H1 (cell line): ENCODE measurements around the gene POLR2F. TPM values are rescaled to one million over a fixed set of nuclear protein-coding genes. Genes with fewer than 3 reads are reported as not detected.

Experiments
- CTCF ChIA-PET: fragments of 300-600 bp; sonication (Branson Sonifier 250); formaldehyde crosslinking; loops from one replicate; lab custom pipeline; 2021; ENCODE audit not compliant: partially characterized antibody; lab: Charles Lee
- POLR2A ChIA-PET: fragments of 300-600 bp; sonication (Branson Sonifier 250); formaldehyde crosslinking; loops from one replicate; lab custom pipeline; 2021; ENCODE audit warnings: inconsistent platforms; ENCODE audit not compliant: partially characterized antibody; lab: Charles Lee
- DNase-seq, 2 experiments: peaks; one replicate each; pipeline versions ENCODE4 v3.0.0 to v3.0.0-alpha.2; 2010 to 2022; ENCODE audit warnings: low spot score in 2 of 2, low read depth in 1 of 2, mixed read lengths in 1 of 2
- FAIRE-seq: peaks from 2 replicates; lab custom pipeline; 2011; peaks lifted over from hg19 to GRCh38; lab: Jason Lieb, UNC
- H2AFZ ChIP-seq: 2 replicates; pipeline ENCODE4 v1.8.1; 2012; ENCODE audit warnings: low read length, inconsistent platforms
- H2AK5ac ChIP-seq: 2 replicates; pipeline ENCODE4 v1.6.1; 2013; ENCODE audit warnings: low read depth, low read length
- H2BK120ac ChIP-seq: replicated peaks from 2 replicates; pipeline ENCODE3; 2013; ENCODE audit warnings: low read depth, low read length, inconsistent platforms
- H2BK12ac ChIP-seq: 2 replicates; pipeline ENCODE4 v1.6.1; 2013; ENCODE audit warnings: low read depth, low read length
- H2BK15ac ChIP-seq: 2 replicates; pipeline ENCODE4 v1.6.1; 2013; ENCODE audit warnings: low read length
- H2BK20ac ChIP-seq: 2 replicates; pipeline ENCODE4 v1.6.1; 2013; ENCODE audit warnings: low read length
- H2BK5ac ChIP-seq: 2 replicates; pipeline ENCODE4 v1.6.1; 2013; ENCODE audit warnings: low read depth, low read length
- H3K14ac ChIP-seq: 2 replicates; pipeline ENCODE4 v1.6.1; 2013; ENCODE audit warnings: inconsistent platforms; ENCODE audit not compliant: insufficient read length
- H3K18ac ChIP-seq: 2 replicates; pipeline ENCODE4 v1.6.1; 2013; ENCODE audit warnings: low read length; ENCODE audit errors: extremely low read depth
- H3K23ac ChIP-seq: 2 replicates; pipeline ENCODE4 v1.6.1; 2013; ENCODE audit warnings: inconsistent platforms; ENCODE audit not compliant: insufficient read length
- H3K23me2 ChIP-seq: 2 replicates; pipeline ENCODE4 v1.6.1; 2013; ENCODE audit warnings: low read depth, low read length
- H3K27ac ChIP-seq: 2 replicates; pipeline ENCODE4 v1.6.1; 2011; ENCODE audit warnings: low read depth, low read length, inconsistent platforms
- H3K27me3 ChIP-seq, 4 experiments: replicated peaks in 1 of 4; 1 replicate in 1 of 4; 2 replicates in 3 of 4; pipeline versions ENCODE4 v1.6.1 to v1.8.1; 2011 to 2013; ENCODE audit warnings: low read length in 3 of 4, mild to moderate bottlenecking in 3 of 4, inconsistent platforms in 2 of 4, mixed read lengths in 2 of 4, moderate library complexity in 1 of 4; ENCODE audit not compliant: control insufficient read depth in 3 of 4, insufficient read depth in 3 of 4; ENCODE audit errors: extremely low read depth in 1 of 4
- H3K36me3 ChIP-seq, 4 experiments: 2 replicates each; pipeline versions ENCODE4 v1.6.1 to v1.8.1; 2011 to 2013; ENCODE audit warnings: mild to moderate bottlenecking in 4 of 4, low read length in 3 of 4, moderate library complexity in 2 of 4, control low read depth in 1 of 4, inconsistent platforms in 1 of 4; ENCODE audit not compliant: insufficient read depth in 4 of 4, control insufficient read depth in 2 of 4
- H3K4ac ChIP-seq: replicated peaks from 2 replicates; pipeline ENCODE3; 2013; ENCODE audit warnings: low read length, low read depth, mixed read lengths, inconsistent platforms; ENCODE audit not compliant: insufficient read length
- H3K4me1 ChIP-seq, 4 experiments: replicated peaks in 1 of 4; 1 replicate in 1 of 4; 2 replicates in 3 of 4; pipeline versions ENCODE4 v1.6.1 to v1.8.1; 2011 to 2013; ENCODE audit warnings: low read length in 3 of 4, inconsistent platforms in 2 of 4, mixed read lengths in 1 of 4; ENCODE audit not compliant: insufficient read depth in 4 of 4, control insufficient read depth in 3 of 4
- H3K4me2 ChIP-seq, 2 experiments: 2 replicates each; pipeline versions ENCODE4 v1.6.1 to v1.8.1; 2011 to 2013; ENCODE audit warnings: low read depth in 2 of 2, low read length in 2 of 2, control low read depth in 1 of 2, inconsistent platforms in 1 of 2, mild to moderate bottlenecking in 1 of 2; ENCODE audit not compliant: insufficient read depth in 1 of 2
- H3K4me3 ChIP-seq, 4 experiments: fragments of 200-600, 300-600 bp in 1 of 4; sonication (generic), shearing (Covaris generic), sonication (Bioruptor Twin) in 1 of 4; 2 replicates each; pipeline versions ENCODE4 v1.5.1 to v1.8.1; 2011 to 2016; ENCODE audit warnings: low read length in 4 of 4, low read depth in 3 of 4, control low read depth in 2 of 4, inconsistent platforms in 2 of 4, mild to moderate bottlenecking in 2 of 4, mixed read lengths in 1 of 4, moderate library complexity in 1 of 4; ENCODE audit not compliant: insufficient read depth in 2 of 4; ENCODE audit errors: extremely low read depth in 1 of 4
- H3K56ac ChIP-seq: replicated peaks from 2 replicates; pipeline ENCODE3; 2013; ENCODE audit warnings: low read depth, mild to moderate bottlenecking, mixed read lengths, low read length, inconsistent platforms; ENCODE audit not compliant: insufficient read length
- H3K79me1 ChIP-seq: 2 replicates; pipeline ENCODE4 v1.6.1; 2013; ENCODE audit warnings: low read depth, low read length, control low read depth
- H3K79me2 ChIP-seq, 2 experiments: 2 replicates each; pipeline versions ENCODE4 v1.6.1 to v1.8.1; 2012 to 2013; ENCODE audit warnings: low read length in 2 of 2, mild to moderate bottlenecking in 2 of 2, inconsistent platforms in 1 of 2; ENCODE audit not compliant: insufficient read depth in 2 of 2, control insufficient read depth in 1 of 2
- H3K9ac ChIP-seq, 4 experiments: replicated peaks in 1 of 4; 1 replicate in 1 of 4; 2 replicates in 3 of 4; pipeline versions ENCODE4 v1.6.1 to v1.8.1; 2011 to 2013; ENCODE audit warnings: low read depth in 3 of 4, low read length in 3 of 4, control low read depth in 2 of 4, mild to moderate bottlenecking in 2 of 4, moderate library complexity in 2 of 4, inconsistent platforms in 1 of 4; ENCODE audit errors: extremely low read depth in 1 of 4
- H3K9me3 ChIP-seq, 2 experiments: 2 replicates each; pipeline versions ENCODE4 v1.6.1 to v1.8.1; 2012 to 2013; ENCODE audit warnings: mild to moderate bottlenecking in 2 of 2, moderate library complexity in 2 of 2, control low read depth in 1 of 2, inconsistent platforms in 1 of 2, low read depth in 1 of 2, low read length in 1 of 2, mixed read lengths in 1 of 2; ENCODE audit not compliant: insufficient read depth in 2 of 2
- H4K20me1 ChIP-seq, 2 experiments: replicated peaks in 1 of 2; 2 replicates each; pipeline versions ENCODE3 to v1.8.1; 2011 to 2013; ENCODE audit warnings: inconsistent platforms in 2 of 2, low read length in 2 of 2, mild to moderate bottlenecking in 1 of 2; ENCODE audit not compliant: insufficient read depth in 2 of 2, control insufficient read depth in 1 of 2
- H4K5ac ChIP-seq: 2 replicates; pipeline ENCODE4 v1.6.1; 2013; ENCODE audit warnings: low read length, low read depth, mixed read lengths, inconsistent platforms; ENCODE audit not compliant: insufficient read length
- H4K8ac ChIP-seq: 2 replicates; pipeline ENCODE4 v1.8.0; 2013; ENCODE audit warnings: mild to moderate bottlenecking, moderate library complexity, low read length, inconsistent platforms; ENCODE audit not compliant: insufficient read depth; ENCODE audit errors: extremely low read depth
- H4K91ac ChIP-seq: replicated peaks from 2 replicates; pipeline ENCODE3; 2013; ENCODE audit warnings: low read length, mixed read lengths, inconsistent platforms; ENCODE audit not compliant: insufficient read length
- CBX8 ChIP-seq: fragments of 300-800, 300-1000 bp; sonication (generic); IDR thresholded peaks from 2 replicates; pipeline ENCODE4 v1.7.1; 2016; ENCODE audit warnings: low read depth, low read length, borderline replicate concordance
- E2F6 ChIP-seq: IDR thresholded peaks from 2 replicates; pipeline ENCODE4 v1.6.1; 2012; ENCODE audit warnings: inconsistent platforms
- EZH2 ChIP-seq: fragments of 200-600 bp; sonication (generic); IDR thresholded peaks from 2 replicates; pipeline ENCODE4 v1.7.1; 2012; ENCODE audit warnings: low read depth, mild to moderate bottlenecking, moderate library complexity, low read length, inconsistent platforms; ENCODE audit not compliant: severe bottlenecking
- HDAC6 ChIP-seq: IDR thresholded peaks from one replicate; pipeline ENCODE4 v1.7.1; 2012; ENCODE audit warnings: low read depth, mild to moderate bottlenecking, inconsistent platforms, low read length, moderate library complexity
- NANOG ChIP-seq: IDR thresholded peaks from 2 replicates; pipeline ENCODE4 v1.6.1; 2011; ENCODE audit warnings: low read length, low read depth, mild to moderate bottlenecking, inconsistent platforms; ENCODE audit not compliant: insufficient read depth, poor library complexity, severe bottlenecking
- PHF8 ChIP-seq: fragments of 200-600 bp; sonication (generic); conservative IDR thresholded peaks from 2 replicates; pipeline ENCODE4 v1.7.1; 2012; ENCODE audit warnings: low read depth, mild to moderate bottlenecking, inconsistent platforms, low read length, moderate library complexity
- POLR2A ChIP-seq, 2 experiments: IDR thresholded peaks; 1 replicate in 1 of 2; 2 replicates in 1 of 2; pipeline ENCODE4 v1.6.1; 2011; ENCODE audit warnings: low read depth in 2 of 2, low read length in 2 of 2, mild to moderate bottlenecking in 2 of 2; ENCODE audit errors: control extremely low read depth in 1 of 2
- POU5F1 ChIP-seq: IDR thresholded peaks from 2 replicates; pipeline ENCODE4 v1.6.1; 2011; ENCODE audit warnings: low read depth, mild to moderate bottlenecking, low read length, moderate library complexity
- RBBP5 ChIP-seq: IDR thresholded peaks from 2 replicates; pipeline ENCODE4 v1.7.1; 2012; ENCODE audit warnings: low read depth, mild to moderate bottlenecking, inconsistent platforms, low read length, moderate library complexity, borderline replicate concordance
- RNF2 ChIP-seq: fragments of 200-900, 300-1000 bp; sonication (generic); IDR thresholded peaks from 2 replicates; pipeline ENCODE4 v1.7.1; 2016; ENCODE audit warnings: borderline replicate concordance, low read depth, mild to moderate bottlenecking, antibody characterized with exemption, low read length; ENCODE audit not compliant: poor library complexity, severe bottlenecking; ENCODE audit errors: missing control alignments
- TCF12 ChIP-seq: IDR thresholded peaks from 2 replicates; pipeline ENCODE4 v1.6.1; 2011; ENCODE audit warnings: low read depth, mild to moderate bottlenecking, low read length
- TEAD4 ChIP-seq: IDR thresholded peaks from 2 replicates; pipeline ENCODE4 v1.6.1; 2012; ENCODE audit warnings: low read depth, low read length, inconsistent platforms, mixed read lengths
- WGBS, 2 experiments: shearing (Covaris generic) in 1 of 2; methylation state at CpG; one replicate each; pipeline versions ENCODE4 v1.1.6 to v1.1.7; 2013 to 2015; ENCODE audit warnings: low lambda C conversion rate in 2 of 2, mixed read lengths in 2 of 2, inconsistent platforms in 1 of 2, low coverage in 1 of 2, missing lambda C conversion rate in 1 of 2; ENCODE audit not compliant: insufficient replicate concordance in 2 of 2, insufficient coverage in 1 of 2, insufficient read length in 1 of 2; ENCODE audit errors: extremely low coverage in 1 of 2, missing lambda C conversion rate in 1 of 2; 5-methylcytosine and 5-hydroxymethylcytosine counted together
- polyA plus RNA-seq, 7 experiments: library from polyadenylated mRNA; depleted of rRNA in 3 of 7; stranded (reverse) in 5 of 7; unstranded in 2 of 7; fragments of >200 nt in 5 of 7; fragments of 200-250 nt in 2 of 7; gene quantifications; 1 replicate in 5 of 7; 2 replicates in 1 of 7; 4 replicates in 1 of 7; pipeline versions ENCODE4 v1.2.1 to v1.2.3, GENCODE V29; 2011 to 2013; ENCODE audit warnings: missing spikeins in 2 of 7, mixed read lengths in 2 of 7
- total RNA-seq: library from RNA; stranded (reverse); fragmentation: NEBNext Ultra II Directional; extraction: Animal tissue kit (Norgen Biotek cat#: 25700); gene quantifications from 2 replicates; pipeline ENCODE4 v1.2.1, GENCODE V29; 2021

The POLR2F gene
- total and polyA plus RNA-seq, 2 of the 8 experiments (the other 6 are each of a cell fraction or from before 2014, with no cell fraction given) = 150 to 176 TPM

DNA sequence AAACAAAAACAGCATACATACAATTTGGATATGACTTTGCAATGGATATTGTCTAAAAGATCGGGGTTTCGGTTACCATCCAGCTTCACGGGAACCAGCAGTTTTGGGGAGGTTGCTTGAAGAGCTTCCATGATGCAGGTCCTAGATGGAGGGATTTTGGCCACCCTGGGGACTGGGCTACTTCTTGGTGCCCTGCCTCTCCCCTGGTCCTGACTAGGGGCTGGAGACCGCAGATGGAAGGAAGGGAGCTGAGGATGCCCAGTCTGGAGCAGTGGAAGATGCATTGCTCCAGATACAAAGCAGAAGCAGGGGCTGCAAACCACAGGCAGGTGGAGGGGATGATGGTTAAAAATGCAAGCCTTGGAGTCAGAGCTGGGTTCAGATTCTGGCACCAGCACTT, 17.4 kb downstream of the POLR2F start:
- no peaks in the 10 kb centered on the region for H3K9me3 ChIP-seq
- H3K18ac ChIP-seq = no peak overlapping the region; the same call in 1 of the 2 replicates
- no peak overlapping the region for H2BK120ac ChIP-seq
- H3K9ac ChIP-seq = no peak overlapping the region
- no peak overlapping the region for H2BK12ac ChIP-seq
- H2AFZ ChIP-seq = no peak overlapping the region
- FAIRE-seq (no peak), DNase-seq (no peak)
- peak overlapping the region in 1 of 4 experiments; percentile 44; a peak in 1 of 8 replicates for H3K4me3 ChIP-seq
- H4K20me1 ChIP-seq = peaks cover 2 to 4% of the 10 kb centered on the region in 2 experiments
- H3K27ac ChIP-seq = no peak overlapping the region
- H4K91ac ChIP-seq = no peak overlapping the region
- H2BK5ac ChIP-seq = 0 out of 2 replicates have a peak overlapping the region, but pooled peaks have one; percentile 21
- H3K79me2 ChIP-seq = 0 out of 4 replicates have a peak, but pooled peaks cover 0 to 3% of the 10 kb centered on the region in 2 experiments
- no peak overlapping the region for H4K5ac ChIP-seq
- H3K4ac ChIP-seq = no peak overlapping the region
- H3K79me1 ChIP-seq = peaks cover 5% of the 10 kb centered on the region; the same call in 1 of the 2 replicates
- no peaks in the 10 kb centered on the region for H3K27me3 ChIP-seq
- ChIA-PET POLR2A (interaction anchor here (1.0 to 2.8 kb wide), 12 partner anchors 11 to 153 kb away, joined by 3 to 26 read pairs (median 6); partner anchors contain the start of genes ANKRD54, C22orf23, MICALL1 and POLR2F), CTCF (interaction anchor here (0.7 to 3.5 kb wide), 4 partner anchors 11 to 193 kb away, joined by 3 to 20 read pairs (median 8); no protein-coding TSS in a partner anchor)
- no peak overlapping the region for H2AK5ac ChIP-seq
- H3K36me3 ChIP-seq = peaks cover 4 to 24% (median 9%) of the 10 kb centered on the region in 4 experiments; a peak in 7 of 8 replicates
- no peaks in the 10 kb centered on the region for H3K23me2 ChIP-seq
- no peak overlapping the region for H2BK15ac ChIP-seq
- H2BK20ac ChIP-seq = peak overlapping the region; percentile 64; the same call in 1 of the 2 replicates
- 98% methylated on average over 4 of the region's 4 CpGs; no CpG with 5 or more reads in 1 of the 2 experiments for WGBS, 2 experiments
- no peak overlapping the region for H3K56ac ChIP-seq
- no peak overlapping the region for H3K14ac ChIP-seq
- H3K4me2 ChIP-seq = peak overlapping the region in 1 of 2 experiments; percentile 62; a peak in 1 of 4 replicates
- H3K23ac ChIP-seq = no peak overlapping the region
- no peak overlapping the region for H4K8ac ChIP-seq
- peaks cover 6 to 20% (median 11%) of the 10 kb centered on the region in 4 experiments for H3K4me1 ChIP-seq
- TF ChIP-seq NANOG (no peak), CBX8 (no peak), PHF8 (no peak), RBBP5 (no peak), RNF2 (no peak), POU5F1 (no peak), E2F6 (no peak), EZH2 (no peak), POLR2A (IDR thresholded peaks at IDR 0.05; ENCODE audit: control extremely low read depth in 1 of 2, low read depth in 2 of 2, low read length in 2 of 2) (no peak), TCF12 (no peak), TEAD4 (no peak), HDAC6 (no peak)
